Placental pericyte (primary cell): ENCODE measurements around the gene TFAP2D. TPM values are rescaled to one million over a fixed set of nuclear protein-coding genes. Genes with fewer than 3 reads are reported as not detected.

ENCODE experiments used
- total RNA-seq: library from RNA; depleted of rRNA; stranded (reverse); fragments of >200 nt; gene quantifications from 2 replicates; pipeline ENCODE4 v1.2.3, GENCODE V29; 2012

The TFAP2D gene
- total RNA-seq: not detected in 2 replicates

DNA sequence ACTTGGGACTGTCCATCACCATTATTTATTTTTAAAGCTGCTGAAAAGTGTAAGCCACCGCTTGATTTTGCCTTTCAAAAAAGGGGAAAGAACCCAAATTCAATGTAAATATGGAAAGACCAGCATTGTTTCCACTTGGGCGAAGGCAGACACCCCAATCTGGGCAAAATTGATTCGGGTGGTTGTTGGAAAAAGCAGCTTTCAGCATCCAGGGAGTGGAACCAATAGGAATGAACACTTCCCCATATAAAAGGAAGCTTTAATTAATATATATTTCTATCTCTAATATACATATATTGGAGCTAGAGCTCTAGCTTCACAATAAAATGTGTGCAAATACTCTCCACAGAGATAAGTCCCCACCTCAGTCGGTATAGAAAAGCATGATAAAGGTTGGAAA is at the start of gene TFAP2D:
TFAP2D (plus strand) TSS at position 301 of the 400 bp plus-strand sequence. CDS start 530 bp downstream, outside the sequence.

DNA sequence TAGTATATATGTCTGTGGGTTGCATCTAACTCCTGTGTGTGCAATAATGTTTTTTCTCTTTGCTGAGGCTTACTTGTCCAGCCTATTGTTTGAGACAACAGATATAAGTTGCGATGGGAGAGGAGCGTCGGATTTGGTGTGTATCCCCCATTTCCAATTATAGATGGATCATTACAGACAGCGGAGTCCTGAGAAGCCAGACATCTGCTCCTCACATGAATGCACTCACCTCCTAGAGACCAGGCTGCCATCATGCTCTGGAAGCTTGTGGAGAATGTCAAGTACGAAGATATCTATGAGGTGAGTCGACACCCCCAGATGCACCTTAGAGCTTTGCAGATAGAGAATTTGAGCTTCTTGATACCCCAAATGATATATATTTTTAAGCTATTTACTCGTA is 105.3 kb downstream of the TFAP2D start, which contains the start of gene TFAP2B:
TFAP2B (plus strand) TSS at position 199 of the 400 bp plus-strand sequence; CDS start at position 220, 21 bp downstream.

Other genes starting within 250 kb of the TFAP2D start
- not detected in 2 replicates for gene TFAP2B, start 105.3 kb downstream of the TFAP2D start, total RNA-seq